Measurements from ENCODE around the gene BBLN. TPM values are rescaled to one million over a fixed set of nuclear protein-coding genes. Genes with fewer than 3 reads are reported as not detected.

Gene BBLN
- 46.3 TPM for total RNA-seq

DNA sequence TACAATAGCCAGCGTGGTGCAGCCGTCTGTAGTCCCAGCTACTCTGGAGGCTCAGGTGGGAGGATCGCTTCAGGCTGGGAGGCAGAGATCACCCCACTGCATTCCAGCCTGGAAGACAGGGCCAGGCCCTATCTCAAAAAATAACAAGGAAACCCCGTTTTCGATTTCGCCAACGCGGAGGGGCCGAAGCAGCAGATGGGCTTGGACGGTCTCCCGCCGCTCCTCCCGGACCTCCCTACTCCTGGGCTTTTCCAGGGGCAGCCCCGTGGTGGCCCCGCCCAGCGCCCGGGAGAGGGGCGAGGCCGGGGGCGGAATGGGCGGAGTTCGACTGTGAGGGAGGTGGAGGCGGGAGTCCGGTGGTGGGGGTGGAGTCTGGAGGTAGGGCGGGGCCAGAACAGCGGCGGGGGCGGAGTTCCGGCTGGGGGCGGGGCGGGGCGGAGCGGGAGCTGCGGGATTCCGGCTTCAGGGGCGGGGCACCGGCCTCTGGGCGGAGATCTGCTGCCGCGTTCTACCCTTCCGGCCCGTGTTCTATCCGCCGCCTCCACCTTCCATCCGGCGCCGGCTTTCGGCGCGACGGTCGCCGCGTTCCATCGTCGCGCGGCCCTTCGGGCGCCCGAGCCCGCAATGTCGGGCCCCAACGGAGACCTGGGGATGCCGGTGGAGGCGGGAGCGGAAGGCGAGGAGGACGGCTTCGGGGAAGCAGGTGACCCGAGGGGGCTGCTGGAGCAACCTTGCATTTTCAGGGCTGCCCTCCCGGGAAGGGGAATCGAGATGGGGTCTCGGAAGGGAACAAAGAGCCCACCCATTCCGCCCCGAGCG is at the start of gene BBLN:
Gene BBLN (plus strand): TSS at position 482 of the 819 bp plus-strand sequence. CDS start 143 bp downstream, at position 625.

DNA sequence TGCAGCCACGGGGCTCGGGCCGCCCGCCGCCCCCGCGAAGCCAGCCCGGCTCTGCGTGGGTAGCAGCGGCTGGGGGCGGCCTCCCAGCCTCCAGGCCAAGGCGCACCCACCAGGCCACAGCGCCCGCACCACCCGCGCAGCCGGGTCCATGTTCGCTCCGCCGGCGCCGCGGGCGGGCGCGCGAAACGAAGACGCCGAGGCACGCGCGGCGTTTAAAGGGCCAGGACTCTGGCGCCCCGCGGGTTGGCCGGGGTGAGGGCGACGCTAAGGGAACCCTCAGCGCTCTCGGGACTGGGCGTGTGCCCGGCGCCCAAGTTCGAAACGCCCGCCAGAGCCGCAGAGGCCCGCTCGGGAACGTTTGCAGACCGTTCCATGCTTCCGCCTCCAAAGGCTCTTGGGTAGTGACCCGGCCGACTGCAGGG is 32.5 kb upstream of the BBLN start, which contains the start of gene PTGES2:
Gene PTGES2 (minus strand): TSS at position 162 of the 422 bp plus-strand sequence. CDS start 12 bp downstream, at position 150.

DNA sequence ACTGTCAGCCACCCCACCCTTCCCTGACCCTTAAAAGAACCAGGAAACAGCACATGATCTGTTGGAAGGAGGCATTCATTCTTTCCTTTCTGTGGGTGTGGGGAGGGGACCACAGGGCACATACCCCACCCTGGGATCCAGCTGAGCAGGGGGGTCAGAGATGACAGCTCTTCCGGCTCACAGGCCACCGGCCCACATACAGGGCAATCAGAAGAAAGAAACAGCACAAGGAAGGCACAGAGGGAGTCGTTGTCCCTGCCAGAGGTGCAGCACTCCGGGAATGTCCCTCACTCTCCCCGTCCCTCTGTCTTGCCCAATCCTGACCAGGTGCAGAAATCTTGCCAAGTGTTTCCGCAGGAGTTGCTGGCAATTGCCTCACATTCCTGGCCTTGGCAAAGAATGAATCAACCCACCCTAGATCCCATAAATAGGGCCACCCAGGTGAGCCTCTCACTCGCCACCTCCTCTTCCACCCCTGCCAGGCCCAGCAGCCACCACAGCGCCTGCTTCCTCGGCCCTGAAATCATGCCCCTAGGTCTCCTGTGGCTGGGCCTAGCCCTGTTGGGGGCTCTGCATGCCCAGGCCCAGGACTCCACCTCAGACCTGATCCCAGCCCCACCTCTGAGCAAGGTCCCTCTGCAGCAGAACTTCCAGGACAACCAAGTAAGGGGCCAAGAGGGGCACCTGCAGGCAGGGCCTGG is 10.9 kb upstream of the BBLN start, which contains the start of gene LCN2:
Gene LCN2 (plus strand): TSS at position 453 of the 701 bp plus-strand sequence. CDS start 73 bp downstream, at position 526.

GRCh38 chr9:128191406-128192046 is 31.5 kb downstream of the BBLN start, which contains the start of gene CIZ1:
Gene CIZ1 (minus strand): TSS chr9:128191572. CDS start chr9:128190857, 715 bp downstream.

GRCh38 chr9:128203024-128203706 is 43.1 kb downstream of the BBLN start, which contains the start of gene DNM1:
Gene DNM1 (plus strand): TSS chr9:128203379. CDS start chr9:128203471, 92 bp downstream.

Other genes starting within 250 kb of the BBLN start
- gene ST6GALNAC4, start 243.2 kb upstream of the BBLN start, total RNA-seq, result 28.8 TPM
- 2.3 TPM for gene PIP5KL1, start 229.5 kb upstream of the BBLN start, total RNA-seq
- gene DPM2, start 222.4 kb upstream of the BBLN start, total RNA-seq, result 15.9 TPM
- gene EEIG1, start 179.3 kb upstream of the BBLN start, total RNA-seq, result 14.0 TPM
- 13.6 TPM for gene NAIF1, start 92.9 kb upstream of the BBLN start, total RNA-seq
- gene SLC25A25, start 92.0 kb upstream of the BBLN start, total RNA-seq, result 32.7 TPM
- gene PTGES2, start 32.5 kb upstream of the BBLN start, total RNA-seq, result 68.0 TPM
- 7.1 TPM for gene LCN2, start 10.8 kb upstream of the BBLN start, total RNA-seq
- gene CIZ1, start 31.3 kb downstream of the BBLN start, total RNA-seq, result 43.8 TPM
- 71.9 TPM for gene DNM1, start 43.1 kb downstream of the BBLN start, total RNA-seq
- 84.7 TPM for gene GOLGA2, start 115.7 kb downstream of the BBLN start, total RNA-seq
- gene SWI5, start 116.0 kb downstream of the BBLN start, total RNA-seq, result 25.7 TPM
- gene TRUB2, start 162.2 kb downstream of the BBLN start, total RNA-seq, result 26.6 TPM
- gene COQ4, start 162.6 kb downstream of the BBLN start, total RNA-seq, result 61.0 TPM
- 23.7 TPM for gene SLC27A4, start 180.3 kb downstream of the BBLN start, total RNA-seq
- 38.7 TPM for gene URM1, start 211.1 kb downstream of the BBLN start, total RNA-seq

Measured in metanephros (tissue), 1 donor.